ENCODE measurements around the gene NRXN3.

Gene NRXN3

DNA sequence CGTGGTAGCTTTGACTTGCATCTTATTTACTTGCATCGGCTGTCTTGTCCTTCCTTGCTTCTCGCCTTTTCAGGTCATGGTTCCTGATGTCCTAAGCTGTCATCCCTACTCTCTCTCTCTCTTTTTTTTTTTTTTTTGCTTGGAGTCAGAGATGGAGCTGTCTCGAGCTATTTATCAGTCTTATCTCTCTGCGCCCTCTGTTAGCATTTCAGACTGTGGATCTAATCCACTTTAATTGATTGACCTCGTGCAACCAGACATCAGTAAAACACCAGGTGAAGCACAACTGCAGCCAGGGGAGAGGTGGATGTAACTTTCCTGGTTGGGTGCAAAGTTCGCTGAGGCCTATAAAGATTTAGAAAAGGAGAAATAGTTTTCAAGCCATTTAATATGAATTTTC lies 1486.3 kb downstream of the NRXN3 start:
- no peak overlapping the region for H3K4me3 ChIP-seq (ENCODE audit: low read depth, low read length)
- TF ChIP-seq, protein P1, sequence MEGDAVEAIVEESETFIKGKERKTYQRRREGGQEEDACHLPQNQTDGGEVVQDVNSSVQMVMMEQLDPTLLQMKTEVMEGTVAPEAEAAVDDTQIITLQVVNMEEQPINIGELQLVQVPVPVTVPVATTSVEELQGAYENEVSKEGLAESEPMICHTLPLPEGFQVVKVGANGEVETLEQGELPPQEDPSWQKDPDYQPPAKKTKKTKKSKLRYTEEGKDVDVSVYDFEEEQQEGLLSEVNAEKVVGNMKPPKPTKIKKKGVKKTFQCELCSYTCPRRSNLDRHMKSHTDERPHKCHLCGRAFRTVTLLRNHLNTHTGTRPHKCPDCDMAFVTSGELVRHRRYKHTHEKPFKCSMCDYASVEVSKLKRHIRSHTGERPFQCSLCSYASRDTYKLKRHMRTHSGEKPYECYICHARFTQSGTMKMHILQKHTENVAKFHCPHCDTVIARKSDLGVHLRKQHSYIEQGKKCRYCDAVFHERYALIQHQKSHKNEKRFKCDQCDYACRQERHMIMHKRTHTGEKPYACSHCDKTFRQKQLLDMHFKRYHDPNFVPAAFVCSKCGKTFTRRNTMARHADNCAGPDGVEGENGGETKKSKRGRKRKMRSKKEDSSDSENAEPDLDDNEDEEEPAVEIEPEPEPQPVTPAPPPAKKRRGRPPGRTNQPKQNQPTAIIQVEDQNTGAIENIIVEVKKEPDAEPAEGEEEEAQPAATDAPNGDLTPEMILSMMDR (IDR thresholded peaks at IDR 0.05; ENCODE audit: borderline replicate concordance, insufficient read depth, low read depth, low read length): no peak

DNA sequence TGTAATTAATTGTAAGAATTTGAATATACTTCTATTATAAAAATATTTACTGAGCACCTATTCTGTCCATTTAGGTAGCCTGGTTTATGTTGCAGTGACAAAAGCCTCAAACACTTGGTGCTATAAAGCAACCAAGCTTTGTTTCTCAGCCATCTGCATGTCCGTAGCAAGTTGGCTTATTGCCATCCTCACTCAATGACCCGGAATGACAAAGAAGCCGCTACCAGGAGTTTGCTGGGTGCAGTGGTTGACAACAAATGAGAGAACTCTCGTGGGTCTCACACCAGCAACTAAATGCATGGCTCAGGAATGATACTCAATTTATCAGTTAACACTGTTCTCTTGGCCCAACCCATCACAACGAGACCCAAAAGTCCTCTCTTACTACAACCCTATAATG lies 1488.0 kb downstream of the NRXN3 start:
- H3K4me3 ChIP-seq (ENCODE audit: low read depth, low read length): no peak overlapping the region
- TF ChIP-seq, protein P1 (IDR thresholded peaks at IDR 0.05; ENCODE audit: borderline replicate concordance, insufficient read depth, low read depth, low read length): no peak

- TF ChIP-seq, protein P1 (IDR thresholded peaks at IDR 0.05; ENCODE audit: borderline replicate concordance, insufficient read depth, low read depth, low read length): no peak
- no peak overlapping the region for H3K4me3 ChIP-seq (ENCODE audit: low read depth, low read length)
Observed at GRCh38 chr14:79658769-79659168, 1488.6 kb downstream of the NRXN3 start.

GRCh38 chr14:79660053-79660939 lies 1490.1 kb downstream of the NRXN3 start:
- H3K4me3 ChIP-seq (ENCODE audit: low read depth, low read length): no peak overlapping the region
- TF ChIP-seq, protein P1 (IDR thresholded peaks at IDR 0.05; ENCODE audit: borderline replicate concordance, insufficient read depth, low read depth, low read length): no peak

GRCh38 chr14:79661752-79662151 lies 1491.6 kb downstream of the NRXN3 start:
- TF ChIP-seq, protein P1 (IDR thresholded peaks at IDR 0.05; ENCODE audit: borderline replicate concordance, insufficient read depth, low read depth, low read length): no peak

GRCh38 chr14:79663453-79663852 lies 1493.3 kb downstream of the NRXN3 start:
- no peak overlapping the region for H3K4me3 ChIP-seq (ENCODE audit: low read depth, low read length)
- TF ChIP-seq, protein P1 (IDR thresholded peaks at IDR 0.05; ENCODE audit: borderline replicate concordance, insufficient read depth, low read depth, low read length): no peak

More at GRCh38 chr14:79661752-79662151, 1491.6 kb downstream of the NRXN3 start:
- no peak overlapping the region for H3K4me3 ChIP-seq (ENCODE audit: low read depth, low read length)

GRCh38 chr14:79665556-79665955 lies 1495.4 kb downstream of the NRXN3 start:
- H3K4me3 ChIP-seq (ENCODE audit: low read depth, low read length): no peak overlapping the region
- TF ChIP-seq, protein P1 (IDR thresholded peaks at IDR 0.05; ENCODE audit: borderline replicate concordance, insufficient read depth, low read depth, low read length): no peak
